ENCODE measurements around the gene TACC2. TPM values are rescaled to one million over a fixed set of nuclear protein-coding genes. Genes with fewer than 3 reads are reported as not detected.

Gene TACC2
- total and polyA plus RNA-seq, 2 donors = 21.2 to 82.7 TPM

DNA sequence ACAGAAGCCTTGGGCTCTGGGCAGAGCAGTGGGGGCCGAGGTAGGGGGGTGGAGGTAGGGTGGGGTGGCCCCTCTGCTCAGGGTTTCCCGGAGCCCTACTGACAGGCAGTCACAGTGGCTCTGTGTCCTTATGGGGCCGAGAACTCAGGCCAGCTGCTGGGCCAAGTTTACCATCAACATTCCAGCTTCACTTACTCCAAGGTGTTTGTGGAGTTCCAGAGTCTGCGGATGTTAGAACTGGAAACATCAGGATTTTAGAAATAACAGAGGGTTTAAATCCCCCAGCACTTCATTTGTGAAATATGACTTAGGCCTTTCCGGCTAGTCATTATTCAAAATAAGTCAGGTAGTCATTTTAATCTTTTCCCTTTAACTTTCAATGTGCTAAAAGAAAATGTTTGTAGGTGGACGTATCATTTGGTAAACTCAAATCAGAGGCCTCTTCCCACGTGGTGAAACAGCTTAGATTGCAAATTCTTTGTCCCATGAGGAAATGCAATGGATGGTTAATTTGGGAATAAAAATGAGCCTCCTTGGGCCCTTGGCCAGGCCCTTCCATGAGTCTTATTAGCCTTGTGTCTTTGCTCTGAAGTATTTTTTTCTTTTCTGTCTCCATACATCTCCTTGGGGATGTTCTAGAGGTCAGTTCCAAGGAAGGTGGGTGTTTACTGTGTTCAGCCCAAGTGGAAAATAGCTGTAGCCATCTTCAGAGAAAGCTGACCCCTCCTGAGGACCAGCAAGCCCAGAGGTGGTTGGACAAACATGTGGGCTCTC lies 182.5 kb downstream of the TACC2 start:
- Histone ChIP-seq H3K27ac (ENCODE audit: low read depth) (no peak overlapping the region), H3K4me3 (ENCODE audit: low read depth, low read length) (no peak overlapping the region), H3K4me1 (ENCODE audit: insufficient read depth) (no peaks in the 10 kb centered on the region), H3K36me3 (ENCODE audit: insufficient read depth) (no peaks in the 10 kb centered on the region)
- no peak for DNase-seq (ENCODE audit: extremely low spot score)
- WGBS = 45% methylated on average over 7 of the region's 7 CpGs

DNA sequence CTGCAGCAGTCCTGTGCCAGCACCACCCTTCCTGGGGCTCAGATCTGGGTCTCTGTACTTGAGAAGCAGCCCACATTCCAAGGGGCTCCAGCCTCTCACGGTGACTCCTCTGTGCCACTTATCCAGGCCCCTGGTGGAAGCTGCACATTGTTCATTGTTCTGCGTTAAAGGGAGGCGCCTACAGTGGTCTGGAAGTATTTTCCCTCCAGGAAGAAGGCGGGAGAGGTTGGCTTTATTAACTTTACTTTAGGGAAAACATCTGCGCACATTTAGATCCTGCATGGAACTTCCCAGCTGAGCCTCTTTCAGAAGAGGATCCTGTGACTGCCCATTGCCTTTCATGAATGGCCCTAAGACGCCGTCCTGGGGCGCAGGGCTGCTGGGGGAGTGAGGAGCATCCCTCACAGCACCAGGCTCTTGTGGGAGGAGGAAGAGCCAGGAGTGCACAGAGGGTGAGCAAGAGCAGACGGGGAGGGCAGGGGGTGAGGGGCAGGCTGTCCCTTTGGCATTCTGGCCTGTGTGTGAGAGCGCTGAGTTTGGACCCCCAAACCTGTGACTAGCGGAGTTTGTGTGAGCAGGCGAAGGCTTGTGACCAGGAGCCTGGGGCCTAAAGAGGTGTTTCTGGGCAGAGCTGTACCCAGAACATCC lies 183.5 kb downstream of the TACC2 start:
- 80% methylated on average over 12 of the region's 12 CpGs for WGBS
- H3K36me3 ChIP-seq (ENCODE audit: insufficient read depth) = no peaks in the 10 kb centered on the region
- H3K4me3 ChIP-seq (ENCODE audit: low read depth, low read length) = no peak overlapping the region
- H3K4me1 ChIP-seq (ENCODE audit: insufficient read depth) = no peaks in the 10 kb centered on the region
- H3K27ac ChIP-seq (ENCODE audit: low read depth) = no peak overlapping the region
- DNase-seq (ENCODE audit: extremely low spot score) = no peak

DNA sequence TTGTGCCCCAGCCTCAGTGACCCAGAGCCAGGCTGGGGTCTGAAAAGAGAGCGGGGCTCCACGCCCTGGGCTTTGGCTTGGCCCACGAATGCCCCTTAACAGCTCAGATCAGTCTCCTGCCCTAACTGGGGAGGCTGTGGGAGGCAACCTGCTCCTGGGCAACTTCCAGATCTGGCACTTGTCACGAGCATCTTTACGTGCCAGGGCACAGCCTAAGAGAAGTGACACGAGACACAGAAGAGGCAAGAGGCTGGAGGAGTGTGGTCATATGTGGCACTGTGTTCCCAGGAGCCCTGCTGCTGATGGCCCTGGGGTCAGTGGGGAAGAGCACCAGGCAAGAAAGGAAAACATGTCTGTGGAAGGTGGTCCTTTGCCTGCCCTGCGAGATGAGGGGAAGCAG lies 184.4 kb downstream of the TACC2 start:
- WGBS = 80% methylated on average over 7 of the region's 7 CpGs
- Histone ChIP-seq H3K4me1 (ENCODE audit: insufficient read depth) (no peaks in the 10 kb centered on the region), H3K4me3 (ENCODE audit: low read depth, low read length) (no peak overlapping the region), H3K27ac (ENCODE audit: low read depth) (no peak overlapping the region), H3K36me3 (ENCODE audit: insufficient read depth) (no peaks in the 10 kb centered on the region)
- no peak for DNase-seq (ENCODE audit: extremely low spot score)

DNA sequence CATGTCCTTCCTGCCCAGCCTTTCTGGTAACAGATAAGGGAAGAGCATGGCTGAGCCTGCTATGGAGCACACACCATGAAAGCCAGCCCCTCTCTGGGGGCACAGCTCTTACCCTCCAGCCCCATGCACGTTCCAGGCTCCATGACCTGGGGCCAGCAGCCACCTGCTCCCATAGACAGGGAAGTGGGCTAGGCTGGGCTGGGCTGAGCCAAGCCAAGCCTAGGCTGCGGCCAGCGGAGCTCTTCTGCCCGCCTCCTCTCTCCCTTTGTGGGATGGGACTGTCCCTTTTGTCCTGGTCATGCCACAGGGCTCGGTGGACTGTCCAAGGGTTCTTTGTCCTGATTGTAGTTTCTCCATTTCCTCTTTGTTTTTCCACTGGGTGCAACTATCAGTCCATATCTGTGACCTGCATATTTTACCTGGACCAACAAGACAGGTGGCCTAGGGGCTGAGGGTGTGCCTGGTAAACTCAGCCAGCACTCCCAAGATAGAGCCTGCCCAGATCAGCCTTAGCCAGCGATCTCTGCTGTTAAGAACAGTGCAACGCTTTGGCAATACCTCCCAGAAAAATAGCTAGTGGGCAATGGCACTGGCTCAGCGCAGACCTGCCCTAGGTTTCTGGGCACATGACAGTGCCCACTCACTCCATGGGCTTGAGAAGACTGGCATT lies 184.9 kb downstream of the TACC2 start:
- no peaks in the 10 kb centered on the region for H3K4me1 ChIP-seq (ENCODE audit: insufficient read depth)
- 93% methylated on average over 8 of the region's 8 CpGs for WGBS

DNA sequence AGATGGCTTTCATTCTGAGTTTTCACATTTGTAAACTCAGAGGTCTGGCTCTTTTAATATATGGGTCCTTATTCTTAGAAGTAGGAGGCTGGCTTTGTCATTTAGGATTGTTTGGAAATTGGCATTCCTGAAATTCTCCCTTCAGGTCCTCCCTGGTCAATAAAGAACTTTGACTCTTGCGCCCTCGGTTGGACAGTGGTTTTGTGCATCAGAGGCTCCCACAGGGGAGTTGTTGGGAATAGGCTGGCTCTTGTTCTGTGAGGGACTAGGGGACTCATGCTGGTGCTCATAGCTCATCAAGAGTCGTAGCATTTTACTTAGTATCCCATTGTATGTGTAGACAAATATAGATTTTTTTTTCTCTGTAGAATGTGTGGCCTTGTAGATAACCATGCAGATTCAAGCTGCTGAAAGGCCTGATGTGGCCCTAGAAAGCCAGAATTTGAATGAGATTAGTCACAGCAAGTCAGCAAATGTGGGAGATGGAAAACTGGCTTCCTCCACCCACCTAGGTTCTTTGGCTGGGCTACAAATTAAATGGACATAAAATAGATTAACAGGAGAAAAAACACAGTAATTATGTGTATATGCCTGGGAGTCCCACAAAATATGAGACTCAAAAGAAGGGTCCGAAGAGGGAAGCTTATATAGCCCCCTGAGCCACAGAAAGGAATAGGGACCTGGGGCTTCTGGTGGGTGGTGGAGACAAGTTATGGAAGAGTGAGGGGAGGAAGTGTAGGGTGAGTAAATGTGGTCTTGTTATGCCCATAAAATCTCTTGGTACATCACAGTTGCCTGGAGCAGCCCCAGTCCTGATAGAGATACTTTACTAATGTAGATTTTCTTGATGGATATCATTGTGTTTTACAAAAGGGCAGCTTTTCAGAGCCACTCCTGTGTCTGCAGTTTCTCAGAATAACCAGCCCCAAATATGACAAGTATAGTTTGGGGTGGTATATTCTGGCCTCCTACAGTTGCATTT lies 187.6 kb downstream of the TACC2 start:
- Histone ChIP-seq H3K4me1 (ENCODE audit: insufficient read depth) (no peaks in the 10 kb centered on the region), H3K27ac (ENCODE audit: low read depth) (no peak overlapping the region), H3K36me3 (ENCODE audit: insufficient read depth) (no peaks in the 10 kb centered on the region), H3K4me3 (ENCODE audit: low read depth, low read length) (no peak overlapping the region)
- DNase-seq (ENCODE audit: extremely low spot score) = no peak
- 82% methylated on average over 4 of the region's 4 CpGs for WGBS

More for the DNA sequence above, 184.9 kb downstream of the TACC2 start:
- H3K36me3 ChIP-seq (ENCODE audit: insufficient read depth) = no peaks in the 10 kb centered on the region
- H3K27ac ChIP-seq (ENCODE audit: low read depth) = no peak overlapping the region
- H3K4me3 ChIP-seq (ENCODE audit: low read depth, low read length) = no peak overlapping the region
- no peak for DNase-seq (ENCODE audit: extremely low spot score)

DNA sequence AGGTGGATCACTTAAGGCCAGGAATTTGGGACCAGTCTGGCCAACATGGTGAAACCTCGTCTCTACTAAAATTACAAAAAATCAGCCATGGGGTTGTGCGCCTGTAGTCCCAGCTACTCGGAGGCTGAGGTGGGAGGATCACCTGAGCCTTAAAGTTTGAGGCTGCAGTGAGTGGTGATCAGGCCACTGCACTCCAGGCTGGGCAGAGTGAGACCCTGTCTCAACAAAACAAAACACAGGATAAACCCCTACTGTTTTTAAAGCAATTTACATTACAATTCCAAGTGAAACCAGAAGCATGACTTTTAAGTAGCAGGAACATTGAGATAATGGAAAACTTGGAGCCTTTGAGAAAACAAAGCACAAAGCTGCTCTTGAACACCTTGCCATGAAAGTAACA lies 189.7 kb downstream of the TACC2 start:
- no peak for DNase-seq (ENCODE audit: extremely low spot score)
- H3K36me3 ChIP-seq (ENCODE audit: insufficient read depth) = no peaks in the 10 kb centered on the region
- no peaks in the 10 kb centered on the region for H3K4me1 ChIP-seq (ENCODE audit: insufficient read depth)
- H3K4me3 ChIP-seq (ENCODE audit: low read depth, low read length) = no peak overlapping the region
- no peak overlapping the region for H3K27ac ChIP-seq (ENCODE audit: low read depth)
- WGBS = 90% methylated on average over 3 of the region's 3 CpGs

DNA sequence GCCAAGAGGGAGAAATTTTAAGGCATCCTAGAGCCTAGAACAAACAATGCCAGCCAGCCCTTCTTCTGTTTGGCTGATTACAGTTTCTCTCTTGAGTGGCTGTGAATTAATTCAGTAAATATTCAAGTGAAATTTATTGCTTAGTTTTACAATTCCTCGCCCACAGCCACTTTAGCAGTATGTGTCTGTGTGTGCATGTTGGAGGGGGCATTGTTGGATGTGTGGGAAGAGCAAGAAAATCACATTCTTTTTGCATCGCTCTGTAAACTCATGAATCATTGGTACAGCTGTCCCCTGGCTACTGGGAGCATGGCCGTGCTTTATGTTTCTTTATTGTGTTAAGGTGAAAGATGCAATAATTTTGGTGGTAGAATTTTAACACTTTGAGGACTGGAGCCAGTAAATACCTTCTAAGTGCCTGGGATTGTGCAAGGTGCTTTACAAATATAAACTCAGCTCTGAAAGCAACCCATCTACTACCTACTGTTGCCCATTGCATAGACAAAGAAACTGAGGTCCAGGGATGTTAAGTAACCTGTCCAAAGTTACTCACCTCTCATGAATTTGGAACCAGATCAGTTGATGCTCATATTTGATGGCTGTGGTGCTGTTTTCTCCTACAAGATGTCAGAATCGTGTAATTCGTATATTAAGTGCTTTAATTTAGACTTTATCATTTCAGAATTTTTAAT lies 192.2 kb downstream of the TACC2 start:
- DNase-seq (ENCODE audit: extremely low spot score) = no peak
- Histone ChIP-seq H3K4me1 (ENCODE audit: insufficient read depth) (no peaks in the 10 kb centered on the region), H3K36me3 (ENCODE audit: insufficient read depth) (no peaks in the 10 kb centered on the region), H3K4me3 (ENCODE audit: low read depth, low read length) (no peak overlapping the region), H3K27ac (ENCODE audit: low read depth) (no peak overlapping the region)
- 63% methylated on average over 5 of the region's 5 CpGs for WGBS

DNA sequence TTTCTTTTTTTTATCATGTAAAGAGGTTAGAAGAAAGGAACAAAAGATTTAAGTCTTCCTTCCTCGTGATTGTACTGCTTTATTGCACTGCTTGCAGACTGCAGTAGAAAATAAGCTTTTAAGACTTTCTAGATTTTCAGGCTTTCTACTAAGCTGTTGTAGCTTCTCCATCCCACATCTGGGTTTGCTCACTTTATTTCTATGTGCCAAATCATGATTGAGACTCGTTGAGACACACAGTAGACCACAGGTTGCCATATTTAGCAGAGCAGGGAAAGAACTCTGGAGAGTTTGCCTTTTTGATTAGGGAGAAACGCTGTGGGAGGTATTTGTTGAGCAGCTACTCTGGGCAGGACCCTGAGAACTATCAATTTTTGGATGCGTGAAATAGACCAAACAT lies 192.9 kb downstream of the TACC2 start:
- DNase-seq (ENCODE audit: extremely low spot score) = no peak
- H3K4me3 ChIP-seq (ENCODE audit: low read depth, low read length) = no peak overlapping the region
- H3K4me1 ChIP-seq (ENCODE audit: insufficient read depth) = no peaks in the 10 kb centered on the region
- WGBS = 36% methylated on average over 4 of the region's 4 CpGs
- H3K27ac ChIP-seq (ENCODE audit: low read depth) = no peak overlapping the region
- no peaks in the 10 kb centered on the region for H3K36me3 ChIP-seq (ENCODE audit: insufficient read depth)

DNA sequence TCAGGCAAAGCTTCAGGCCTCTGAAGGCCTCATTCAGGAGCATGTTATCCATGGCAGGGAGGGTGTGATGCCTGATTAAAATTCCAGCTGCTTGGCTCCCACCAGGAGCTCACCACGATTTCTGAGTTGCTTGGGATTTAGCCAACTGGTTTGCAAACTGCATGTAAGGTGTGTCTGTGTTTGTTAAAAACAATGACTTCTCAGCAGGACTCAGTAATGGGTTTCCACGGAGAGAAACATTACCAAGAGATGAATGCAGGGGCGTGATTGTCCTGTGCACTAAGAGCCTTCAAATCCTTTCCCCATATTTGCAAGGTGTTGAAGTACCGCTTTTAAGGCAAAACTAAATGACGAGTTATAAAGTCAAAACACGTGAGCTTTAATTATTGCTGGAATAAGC lies 193.3 kb downstream of the TACC2 start:
- no peak for DNase-seq (ENCODE audit: extremely low spot score)
- no peak overlapping the region for H3K27ac ChIP-seq (ENCODE audit: low read depth)
- no peaks in the 10 kb centered on the region for H3K36me3 ChIP-seq (ENCODE audit: insufficient read depth)
- H3K4me1 ChIP-seq (ENCODE audit: insufficient read depth) = no peaks in the 10 kb centered on the region
- no peak overlapping the region for H3K4me3 ChIP-seq (ENCODE audit: low read depth, low read length)
- whole genome bisulfite sequencing = 72% methylated on average over 6 of the region's 6 CpGs

DNA sequence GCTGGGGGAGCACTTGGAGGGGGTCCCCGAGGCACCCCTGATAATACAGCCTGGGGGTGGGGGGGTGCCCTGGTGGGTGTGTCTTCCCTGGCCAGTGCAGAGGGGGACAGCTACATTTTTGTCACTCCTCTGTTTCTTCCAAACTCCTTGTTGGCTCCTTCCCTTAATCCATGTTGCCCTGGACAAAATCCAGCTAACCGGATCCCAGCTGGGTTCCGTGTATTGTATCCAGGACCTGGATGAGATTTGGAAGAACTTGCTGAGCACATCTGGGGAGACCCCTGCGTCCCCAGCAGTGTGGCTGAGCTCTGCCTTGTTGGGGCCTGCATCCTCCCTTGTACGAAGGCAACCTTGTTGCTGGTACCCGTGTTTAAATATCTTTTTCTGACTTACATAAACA lies 195.3 kb downstream of the TACC2 start:
- DNase-seq (ENCODE audit: extremely low spot score) = no peak
- H3K36me3 ChIP-seq (ENCODE audit: insufficient read depth) = no peaks in the 10 kb centered on the region
- H3K4me3 ChIP-seq (ENCODE audit: low read depth, low read length) = no peak overlapping the region
- 64% methylated on average over 6 of the region's 6 CpGs for WGBS
- no peak overlapping the region for H3K27ac ChIP-seq (ENCODE audit: low read depth)
- H3K4me1 ChIP-seq (ENCODE audit: insufficient read depth) = no peaks in the 10 kb centered on the region

DNA sequence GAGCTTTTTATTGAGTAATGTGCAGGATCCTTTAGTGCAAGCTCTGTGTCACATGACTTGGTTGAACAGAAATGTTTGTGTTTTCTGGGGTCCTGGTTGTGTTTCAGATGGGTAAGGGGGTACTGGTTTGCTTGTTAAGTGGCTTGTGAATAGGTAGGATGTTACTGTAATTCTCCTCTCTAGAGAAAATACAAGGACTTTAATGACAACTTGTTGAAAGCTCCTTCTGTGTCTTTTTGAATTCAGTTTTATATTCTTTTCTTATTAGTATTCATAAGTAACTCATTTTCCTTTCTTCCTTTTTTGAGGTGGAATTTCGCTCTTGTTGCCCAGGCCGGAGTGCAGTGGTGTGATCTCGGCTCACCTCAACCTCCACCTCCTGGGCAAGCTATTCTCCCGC lies 196.7 kb downstream of the TACC2 start:
- H3K4me3 ChIP-seq (ENCODE audit: low read depth, low read length) = no peak overlapping the region
- H3K36me3 ChIP-seq (ENCODE audit: insufficient read depth) = no peaks in the 10 kb centered on the region
- WGBS = 95% methylated on average over 4 of the region's 4 CpGs
- DNase-seq (ENCODE audit: extremely low spot score) = no peak
- no peak overlapping the region for H3K27ac ChIP-seq (ENCODE audit: low read depth)
- H3K4me1 ChIP-seq (ENCODE audit: insufficient read depth) = no peaks in the 10 kb centered on the region

DNA sequence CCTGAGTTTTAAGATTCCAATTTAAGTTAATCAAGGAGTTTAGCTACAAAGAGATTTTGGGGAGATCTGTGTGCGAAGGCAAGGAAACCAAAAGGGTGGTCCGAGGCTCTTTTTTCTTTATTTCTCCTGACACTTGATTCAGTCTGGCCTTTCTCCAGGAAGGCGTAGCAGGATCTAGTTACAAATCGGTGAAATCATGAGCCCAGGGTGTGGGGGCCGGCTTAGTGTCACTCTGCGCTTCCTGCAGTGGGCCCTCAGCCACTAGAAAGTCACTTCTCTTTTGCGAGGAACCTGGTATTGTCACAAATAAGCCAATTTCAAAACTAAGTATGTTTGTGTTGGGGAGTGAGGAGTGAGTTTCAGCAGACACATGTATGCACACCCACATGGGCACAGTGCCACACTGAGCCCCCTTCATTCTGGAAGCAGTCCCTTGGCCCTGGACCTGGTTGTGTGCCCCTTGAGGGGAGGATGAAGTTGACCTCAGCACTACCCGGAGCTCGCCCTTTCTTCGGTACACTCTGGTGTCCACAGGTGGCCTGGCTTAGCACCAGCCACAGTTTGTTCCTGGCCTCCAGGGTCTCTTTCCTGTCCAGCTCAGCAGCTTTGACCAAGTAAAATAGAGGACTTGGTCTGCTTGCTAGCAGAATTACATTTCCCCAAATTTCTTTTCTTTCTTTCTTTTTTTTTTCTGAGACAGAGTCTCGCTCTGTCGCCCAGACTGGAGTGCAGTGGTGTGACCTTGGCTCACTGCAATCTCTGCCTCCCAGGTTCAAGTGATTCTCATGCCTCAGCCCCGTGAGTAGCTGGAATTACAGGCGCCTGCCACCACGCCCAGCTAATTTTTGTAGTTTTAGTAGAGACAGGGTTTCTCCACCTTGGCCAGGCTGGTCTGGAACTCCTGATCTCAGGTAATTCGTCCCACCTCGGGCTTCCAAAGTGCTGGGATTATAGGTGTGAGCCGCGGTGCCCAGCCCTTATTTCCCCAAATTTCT lies 198.2 kb downstream of the TACC2 start:
- Histone ChIP-seq H3K36me3 (ENCODE audit: insufficient read depth) (no peaks in the 10 kb centered on the region), H3K4me1 (ENCODE audit: insufficient read depth) (no peaks in the 10 kb centered on the region), H3K27ac (ENCODE audit: low read depth) (no peak overlapping the region), H3K4me3 (ENCODE audit: low read depth, low read length) (no peak overlapping the region)
- no peak for DNase-seq (ENCODE audit: extremely low spot score)
- 84% methylated on average over 19 of the region's 19 CpGs for WGBS
